Thoracic aorta (tissue), 2 donors: Measurements from ENCODE around the gene AFAP1L1. TPM values are rescaled to one million over a fixed set of nuclear protein-coding genes. Genes with fewer than 3 reads are reported as not detected.
A peak's percentile ranks its signal among the peaks of the same experiment; 100 is the strongest.

Experiments used
- ATAC-seq: fragments of 150-250 bp; one replicate; pipeline ENCODE4 v1.8.0; 2017; ENCODE audit warnings: low read depth; ENCODE audit not compliant: insufficient number of reproducible peaks, low FRiP score
- DNase-seq: peaks from one replicate; pipeline ENCODE4 v3.0.0-alpha.2; 2020; ENCODE audit warnings: low spot score
- H3K27ac ChIP-seq, 2 donors: fragments of 200-600 bp; sonication (generic); 1 replicate in 1 of 2; 2 replicates in 1 of 2; pipeline ENCODE4 v1.5.1; 2016; ENCODE audit warnings: mild to moderate bottlenecking in 2 of 2, moderate library complexity in 2 of 2
- H3K27me3 ChIP-seq: fragments of 200-600 bp; sonication (generic); replicated peaks from 2 replicates; pipeline ENCODE4 v1.6.0; 2016; ENCODE audit warnings: mild to moderate bottlenecking; ENCODE audit not compliant: insufficient read depth
- H3K36me3 ChIP-seq: fragments of 200-600 bp; sonication (generic); one replicate; pipeline ENCODE4 v1.5.1; 2016
- H3K4me1 ChIP-seq, 2 donors: fragments of 200-600 bp; sonication (generic); 1 replicate in 1 of 2; 2 replicates in 1 of 2; pipeline versions ENCODE4 v1.5.1 to v1.6.0; 2016; ENCODE audit warnings: low read depth in 2 of 2, mild to moderate bottlenecking in 1 of 2; ENCODE audit not compliant: control insufficient read depth in 1 of 2
- H3K4me3 ChIP-seq: fragments of 200-600 bp; sonication (generic); 2 replicates; pipeline ENCODE4 v1.5.1; 2016; ENCODE audit warnings: mild to moderate bottlenecking
- H3K9me3 ChIP-seq: fragments of 200-600 bp; sonication (generic); 2 replicates; pipeline ENCODE4 v1.5.1; 2016
- CTCF ChIP-seq: fragments of 200-600 bp; sonication (generic); IDR thresholded peaks from one replicate; pipeline ENCODE4 v1.5.1; 2019; ENCODE audit warnings: antibody characterized with exemption
- total RNA-seq, 2 donors: library from RNA; depleted of rRNA; stranded (reverse); fragments of >200 nt; gene quantifications; one replicate each; pipeline versions ENCODE4 v1.1.0 to v1.2.3, GENCODE V29; 2016

AFAP1L1 gene
- total RNA-seq, 2 donors from 2014 or later: 6.8 to 10.4 TPM

- Histone ChIP-seq H3K27me3 (no peaks in the 10 kb centered on the region), H3K4me1 (peaks cover 43 to 92% of the 10 kb centered on the region in 2 donors), H3K9me3 (no peaks in the 10 kb centered on the region), H3K4me3 (peak overlapping the region; percentile 61), H3K27ac (peak overlapping the region; percentile 99 to 100), H3K36me3 (no peaks in the 10 kb centered on the region)
- TF ChIP-seq CTCF: no peak
- ATAC-seq: no peak
- no peak for DNase-seq
Measured at GRCh38 chr5:149382517-149383220, 111.0 kb downstream of the AFAP1L1 start.

GRCh38 chr5:149383399-149383798 is 111.7 kb downstream of the AFAP1L1 start:
- DNase-seq (peak; percentile 66), ATAC-seq (peak; percentile 13)
- TF ChIP-seq CTCF: no peak
- Histone ChIP-seq H3K4me3 (peak overlapping the region; percentile 61), H3K9me3 (no peaks in the 10 kb centered on the region), H3K27me3 (no peaks in the 10 kb centered on the region), H3K27ac (peak overlapping the region; percentile 99 to 100), H3K36me3 (no peaks in the 10 kb centered on the region), H3K4me1 (peaks cover 43 to 94% of the 10 kb centered on the region in 2 donors)

DNA sequence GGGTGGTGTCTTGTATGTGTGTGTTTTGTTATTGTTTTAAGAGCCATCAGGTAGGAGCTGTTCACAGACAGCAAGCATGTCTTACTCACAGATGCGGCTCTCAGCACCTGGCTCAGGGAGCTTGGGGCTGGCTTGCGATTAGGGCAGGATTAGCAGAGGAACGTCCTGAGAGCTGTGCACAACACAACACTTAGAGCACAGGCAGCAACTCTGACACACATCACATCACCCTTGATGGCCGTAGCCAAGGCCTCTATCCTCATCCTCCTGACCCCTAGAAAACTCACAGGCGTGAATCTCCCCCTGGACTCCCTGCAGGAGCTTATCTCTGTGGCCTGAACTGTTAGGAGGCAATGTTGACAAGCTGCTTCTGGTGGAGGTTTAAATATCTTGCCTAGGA is 114.5 kb downstream of the AFAP1L1 start:
- DNase-seq (no peak), ATAC-seq (no peak)
- no peak overlapping the region for H3K4me3 ChIP-seq
- no peaks in the 10 kb centered on the region for H3K9me3 ChIP-seq
- peak overlapping the region; percentile 99 to 100 for H3K27ac ChIP-seq
- H3K36me3 ChIP-seq: no peaks in the 10 kb centered on the region
- peaks cover 37 to 91% of the 10 kb centered on the region in 2 donors for H3K4me1 ChIP-seq
- no peak for TF ChIP-seq CTCF
- H3K27me3 ChIP-seq: no peaks in the 10 kb centered on the region

GRCh38 chr5:149387081-149387631 is 115.5 kb downstream of the AFAP1L1 start:
- Histone ChIP-seq H3K9me3 (no peaks in the 10 kb centered on the region), H3K36me3 (no peaks in the 10 kb centered on the region), H3K4me1 (peaks cover 36 to 83% of the 10 kb centered on the region in 2 donors), H3K27me3 (no peaks in the 10 kb centered on the region), H3K4me3 (peak overlapping the region; percentile 38), H3K27ac (peak overlapping the region; percentile 99 to 100)
- ATAC-seq (no peak), DNase-seq (no peak)
- no peak for TF ChIP-seq CTCF

GRCh38 chr5:149387982-149388381 is 116.3 kb downstream of the AFAP1L1 start:
- Histone ChIP-seq H3K4me1 (peaks cover 28 to 74% of the 10 kb centered on the region in 2 donors), H3K27me3 (no peaks in the 10 kb centered on the region), H3K27ac (peak overlapping the region; percentile 99 to 100), H3K4me3 (no peak overlapping the region), H3K9me3 (no peaks in the 10 kb centered on the region), H3K36me3 (no peaks in the 10 kb centered on the region)
- TF ChIP-seq CTCF: no peak
- ATAC-seq (no peak), DNase-seq (no peak)
